Loucy (cell line): ENCODE data around the gene MAPKBP1.

Experiments
- H2AFZ ChIP-seq: fragments of 200-600 bp; sonication (generic); 2 replicates; pipeline ENCODE4 v1.6.0; 2016; ENCODE audit warnings: antibody characterized with exemption, mild to moderate bottlenecking, low read length, moderate library complexity
- H3F3A ChIP-seq: fragments of 200-600 bp; 2 replicates; pipeline ENCODE4 v1.6.0; 2016; ENCODE audit warnings: antibody characterized with exemption, low read depth, mild to moderate bottlenecking
- H3K27me3 ChIP-seq: fragments of 200-600 bp; sonication (generic); 2 replicates; pipeline ENCODE4 v1.6.1; 2014; ENCODE audit warnings: low read length, mild to moderate bottlenecking; ENCODE audit not compliant: insufficient read depth, poor library complexity, severe bottlenecking
- H3K36me3 ChIP-seq: fragments of 200-600 bp; sonication (generic); 2 replicates; pipeline ENCODE4 v1.6.1; 2016; ENCODE audit warnings: low read length; ENCODE audit not compliant: insufficient read depth
- H3K4me1 ChIP-seq: fragments of 200-600 bp; sonication (generic); 2 replicates; pipeline ENCODE4 v1.5.1; 2014; ENCODE audit warnings: low read length, mild to moderate bottlenecking; ENCODE audit not compliant: insufficient read depth, poor library complexity, severe bottlenecking
- H3K4me2 ChIP-seq: fragments of 200-600 bp; sonication (generic); 2 replicates; pipeline ENCODE4 v1.6.0; 2014; ENCODE audit warnings: antibody characterized with exemption, low read length, low read depth, mild to moderate bottlenecking; ENCODE audit not compliant: poor library complexity, severe bottlenecking
- H3K4me3 ChIP-seq: fragments of 200-600 bp; sonication (generic); 2 replicates; pipeline ENCODE4 v1.5.1; 2014; ENCODE audit warnings: low read length, mild to moderate bottlenecking, mixed read lengths; ENCODE audit not compliant: poor library complexity, severe bottlenecking
- H3K79me2 ChIP-seq: fragments of 200-600 bp; sonication (generic); 2 replicates; pipeline ENCODE4 v1.6.1; 2014; ENCODE audit warnings: low read length; ENCODE audit not compliant: insufficient read depth
- H3K9ac ChIP-seq: fragments of 200-600 bp; sonication (generic); 2 replicates; pipeline ENCODE4 v1.6.0; 2014; ENCODE audit warnings: mild to moderate bottlenecking, low read depth, low read length, moderate library complexity; ENCODE audit not compliant: poor library complexity, severe bottlenecking
- H3K9me2 ChIP-seq: fragments of 200-600 bp; sonication (generic); replicated peaks from 2 replicates; pipeline ENCODE4 v1.6.1; 2016; ENCODE audit warnings: low read depth, low read length, mixed read lengths
- H3K9me3 ChIP-seq: fragments of 200-600 bp; sonication (generic); 2 replicates; pipeline ENCODE4 v1.6.1; 2014; ENCODE audit warnings: mild to moderate bottlenecking, antibody characterized with exemption, low read length, low read depth; ENCODE audit not compliant: insufficient read depth
- H4K20me1 ChIP-seq: fragments of 200-600 bp; sonication (generic); 2 replicates; pipeline ENCODE4 v1.6.0; 2014; ENCODE audit warnings: antibody characterized with exemption, low read length, mild to moderate bottlenecking; ENCODE audit not compliant: insufficient read depth, poor library complexity, severe bottlenecking
- EZH2phosphoT487 ChIP-seq: fragments of 200-600 bp; IDR thresholded peaks from 2 replicates; pipeline ENCODE4 v1.6.1; 2018; ENCODE audit warnings: antibody characterized with exemption, mild to moderate bottlenecking, moderate library complexity, borderline replicate concordance
- TF ChIP-seq, protein P1 (sequence below): fragments of 200-600 bp; sonication (generic); conservative IDR thresholded peaks from 2 replicates; pipeline ENCODE4 v1.5.1; 2014; ENCODE audit warnings: mild to moderate bottlenecking, antibody characterized with exemption, low read length

The MAPKBP1 gene

DNA sequence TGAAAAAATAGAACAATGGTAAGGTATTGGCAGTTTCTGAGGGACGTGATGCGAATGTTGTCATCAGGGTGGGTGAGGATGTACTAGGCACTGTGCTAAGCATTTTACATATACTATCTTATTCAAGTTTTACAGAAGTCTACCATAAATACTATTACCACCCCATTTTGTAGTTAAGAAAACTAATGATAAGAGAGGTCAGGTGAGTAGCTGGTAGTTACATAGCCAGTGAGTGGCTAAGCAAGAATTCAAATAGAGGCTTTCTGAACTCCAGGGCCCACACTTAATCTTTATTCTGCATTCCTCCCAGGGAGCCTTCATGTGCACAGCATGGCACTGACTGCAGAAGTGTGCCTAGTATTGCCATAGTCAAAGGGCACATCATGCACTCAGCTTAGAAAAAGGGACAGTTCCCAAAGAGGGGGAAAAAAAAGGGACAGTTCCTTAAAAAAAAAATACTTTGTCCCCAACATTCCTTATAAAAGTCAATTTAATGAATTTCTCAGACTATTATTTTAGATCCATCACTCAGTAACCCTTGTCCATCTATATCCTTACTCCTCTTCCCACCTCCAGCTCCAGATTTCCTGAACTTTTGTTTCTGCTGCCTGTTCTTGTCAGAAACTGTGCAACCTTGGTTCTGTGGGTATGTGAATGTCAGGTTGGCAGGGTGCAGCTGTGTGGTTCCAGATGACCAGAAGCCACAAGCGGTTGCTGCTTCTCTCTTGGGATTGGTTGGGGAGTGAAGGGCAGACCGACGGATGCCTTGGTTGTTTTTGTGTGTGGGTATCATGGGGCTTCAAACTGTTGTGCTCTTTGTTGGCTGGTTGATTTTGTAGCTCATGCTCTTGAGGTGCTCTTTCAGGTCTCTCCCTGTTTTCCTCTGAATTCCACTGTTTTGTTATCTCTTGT is 8.3 kb downstream of the MAPKBP1 start:
- H3K27me3 ChIP-seq, result no peaks in the 10 kb centered on the region
- peaks cover 74% of the 10 kb centered on the region for H3K79me2 ChIP-seq
- H3F3A ChIP-seq, result no peaks in the 10 kb centered on the region
- H2AFZ ChIP-seq, result 0 out of 2 replicates have a peak overlapping the region, but pooled peaks have one; percentile 34
- no peak for TF ChIP-seq EZH2phosphoT487
- TF ChIP-seq, protein P1, sequence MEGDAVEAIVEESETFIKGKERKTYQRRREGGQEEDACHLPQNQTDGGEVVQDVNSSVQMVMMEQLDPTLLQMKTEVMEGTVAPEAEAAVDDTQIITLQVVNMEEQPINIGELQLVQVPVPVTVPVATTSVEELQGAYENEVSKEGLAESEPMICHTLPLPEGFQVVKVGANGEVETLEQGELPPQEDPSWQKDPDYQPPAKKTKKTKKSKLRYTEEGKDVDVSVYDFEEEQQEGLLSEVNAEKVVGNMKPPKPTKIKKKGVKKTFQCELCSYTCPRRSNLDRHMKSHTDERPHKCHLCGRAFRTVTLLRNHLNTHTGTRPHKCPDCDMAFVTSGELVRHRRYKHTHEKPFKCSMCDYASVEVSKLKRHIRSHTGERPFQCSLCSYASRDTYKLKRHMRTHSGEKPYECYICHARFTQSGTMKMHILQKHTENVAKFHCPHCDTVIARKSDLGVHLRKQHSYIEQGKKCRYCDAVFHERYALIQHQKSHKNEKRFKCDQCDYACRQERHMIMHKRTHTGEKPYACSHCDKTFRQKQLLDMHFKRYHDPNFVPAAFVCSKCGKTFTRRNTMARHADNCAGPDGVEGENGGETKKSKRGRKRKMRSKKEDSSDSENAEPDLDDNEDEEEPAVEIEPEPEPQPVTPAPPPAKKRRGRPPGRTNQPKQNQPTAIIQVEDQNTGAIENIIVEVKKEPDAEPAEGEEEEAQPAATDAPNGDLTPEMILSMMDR, result no peak
- H4K20me1 ChIP-seq, result no peaks in the 10 kb centered on the region
- no peaks in the 10 kb centered on the region for H3K36me3 ChIP-seq
- no peaks in the 10 kb centered on the region for H3K9me2 ChIP-seq
- H3K9ac ChIP-seq, result peak overlapping the region; percentile 71
- H3K4me1 ChIP-seq, result peaks cover 62% of the 10 kb centered on the region
- H3K9me3 ChIP-seq, result no peaks in the 10 kb centered on the region
- H3K4me2 ChIP-seq, result peak overlapping the region; percentile 74
- H3K4me3 ChIP-seq, result peak overlapping the region; percentile 56

DNA sequence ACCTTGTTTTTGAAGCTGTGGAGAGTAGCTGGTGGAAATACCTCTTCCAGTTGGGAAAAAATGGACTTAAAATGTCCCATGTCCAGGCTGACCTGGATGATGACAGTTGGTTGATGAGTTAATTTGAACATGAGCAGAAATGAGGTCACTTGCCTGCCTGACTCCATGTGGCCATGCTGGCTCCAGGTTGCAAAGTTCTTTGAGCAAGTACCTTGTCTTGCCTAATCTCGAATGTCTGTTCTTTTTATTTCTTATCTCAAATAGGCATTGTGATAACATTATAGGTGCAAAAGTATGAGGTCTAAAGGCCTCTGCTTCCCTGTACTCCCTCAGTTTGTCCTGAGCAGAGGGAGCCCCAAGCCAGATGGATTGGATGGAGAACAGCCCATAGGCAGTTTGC is 9.0 kb downstream of the MAPKBP1 start:
- H3K4me3 ChIP-seq, result peak overlapping the region; percentile 56
- no peaks in the 10 kb centered on the region for H4K20me1 ChIP-seq
- no peaks in the 10 kb centered on the region for H3F3A ChIP-seq
- no peak for TF ChIP-seq EZH2phosphoT487
- TF ChIP-seq, protein P1, result no peak
- H3K79me2 ChIP-seq, result peaks cover 70% of the 10 kb centered on the region
- H3K27me3 ChIP-seq, result no peaks in the 10 kb centered on the region
- H3K9ac ChIP-seq, result peak overlapping the region; percentile 71
- no peaks in the 10 kb centered on the region for H3K9me2 ChIP-seq
- H3K9me3 ChIP-seq, result no peaks in the 10 kb centered on the region
- H3K36me3 ChIP-seq, result no peaks in the 10 kb centered on the region
- H3K4me2 ChIP-seq, result peak overlapping the region; percentile 74
- 0 out of 2 replicates have a peak overlapping the region, but pooled peaks have one; percentile 34 for H2AFZ ChIP-seq
- H3K4me1 ChIP-seq, result peaks cover 57% of the 10 kb centered on the region

DNA sequence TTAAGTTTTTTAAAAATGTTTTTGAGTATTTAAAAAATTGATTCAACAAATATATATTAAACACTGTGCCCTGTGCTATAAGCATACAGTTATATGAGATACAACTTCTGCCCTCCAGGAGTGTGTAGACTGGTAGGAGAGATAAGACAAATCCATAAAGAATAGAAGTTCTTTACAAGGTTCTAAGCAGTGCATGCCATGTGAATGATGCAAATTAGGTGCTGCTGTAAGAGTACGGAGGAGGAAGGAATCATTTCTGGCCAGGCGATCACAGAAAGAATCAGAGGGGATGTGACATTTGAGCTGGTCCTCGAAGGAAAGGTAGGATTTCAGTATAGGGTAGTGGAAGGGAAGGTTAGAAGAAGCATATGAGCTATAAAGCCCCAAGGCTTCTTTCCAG is 14.0 kb downstream of the MAPKBP1 start:
- Histone ChIP-seq H3F3A (no peaks in the 10 kb centered on the region), H3K79me2 (peaks cover 70% of the 10 kb centered on the region), H3K9me3 (no peaks in the 10 kb centered on the region), H2AFZ (no peak overlapping the region), H3K27me3 (no peaks in the 10 kb centered on the region), H3K9ac (peak overlapping the region; percentile 76), H3K4me3 (no peak overlapping the region), H3K4me2 (no peak overlapping the region), H3K36me3 (no peaks in the 10 kb centered on the region), H4K20me1 (no peaks in the 10 kb centered on the region), H3K9me2 (no peaks in the 10 kb centered on the region), H3K4me1 (peaks cover 63% of the 10 kb centered on the region)
- TF ChIP-seq, protein P1, result no peak
- TF ChIP-seq EZH2phosphoT487, result no peak
